Measurements from ENCODE around the gene PHYHD1. TPM values are rescaled to one million over a fixed set of nuclear protein-coding genes. Genes with fewer than 3 reads are reported as not detected.

PHYHD1 gene
- total and polyA plus RNA-seq, 2 of the 4 experiments (the other 2 are of a cell fraction): 2.2 to 8.4 TPM

GRCh38 chr9:128902351-128903078, 18.3 kb upstream of the PHYHD1 start:
- no peak overlapping the region for H2BK5ac ChIP-seq (ENCODE audit: low read depth, low read length, poor library complexity, severe bottlenecking)
- H3K9me3 ChIP-seq (ENCODE audit: control insufficient read depth, insufficient read depth, low read length): no peaks in the 10 kb centered on the region
- H2AFZ ChIP-seq (replicated peaks; ENCODE audit: low read length, poor library complexity): no peak overlapping the region
- H3K9ac ChIP-seq (ENCODE audit: low read depth, low read length): no peak overlapping the region
- no peak for DNase-seq
- ChIA-PET POLR2A (ENCODE audit: unreplicated experiment) (no interaction called here), CTCF (no interaction called here)
- no peak overlapping the region; the same call in 1 of the 2 replicates for H3K4ac ChIP-seq (ENCODE audit: low read depth, low read length)
- peaks cover 23% of the 10 kb centered on the region for H3K36me3 ChIP-seq (ENCODE audit: control insufficient read depth, insufficient read depth, low read length)
- H3K56ac ChIP-seq (ENCODE audit: extremely low read depth, insufficient read depth, low read length): no peak overlapping the region
- H2BK20ac ChIP-seq (ENCODE audit: low read depth, low read length): no peak overlapping the region
- no peak overlapping the region for H2BK15ac ChIP-seq (ENCODE audit: low read depth, low read length)
- H3K9me1 ChIP-seq (ENCODE audit: insufficient read depth, low read length): peaks cover 18% of the 10 kb centered on the region
- no peak overlapping the region for H2AK5ac ChIP-seq (ENCODE audit: low read depth, low read length)
- H4K20me1 ChIP-seq (ENCODE audit: insufficient read depth, low read length): peaks cover 16% of the 10 kb centered on the region
- H3K4me2 ChIP-seq (ENCODE audit: low read depth, low read length): no peak overlapping the region
- in situ Hi-C loops (cut with MboI; ENCODE audit: low sequenced_read_pairs): no loop called here
- intact Hi-C loops (cut with micrococcal nuclease): no loop called here
- no TSS peak for BruUV-seq (replicated peaks)
- no peak for ATAC-seq (ENCODE audit: low read depth)
- H4K8ac ChIP-seq (ENCODE audit: low read depth in 2 of 2, low read length in 2 of 2): no peak overlapping the region
- H3K27ac ChIP-seq (ENCODE audit: insufficient read depth, low read length): no peak overlapping the region
- dilution Hi-C loops (cut with HindIII; ENCODE audit: low sequenced_read_pairs, unreplicated experiment): no loop called here
- H4K91ac ChIP-seq (ENCODE audit: insufficient read depth, low read depth, low read length): no peak overlapping the region
- TF ChIP-seq RAD21 (IDR thresholded peaks at IDR 0.05; ENCODE audit: low read length): no peak
- no peak for TF ChIP-seq FOS (IDR thresholded peaks at IDR 0.05; ENCODE audit: low read depth, low read length)
- no peak for TF ChIP-seq MAFK (IDR thresholded peaks at IDR 0.05; ENCODE audit: low read depth, low read length)
- no peak for TF ChIP-seq ELK1 (IDR thresholded peaks at IDR 0.05; ENCODE audit: borderline replicate concordance, low read depth, low read length)
- TF ChIP-seq MXI1 (IDR thresholded peaks at IDR 0.05; ENCODE audit: borderline replicate concordance, low read depth, low read length): no peak
- TF ChIP-seq MAZ (IDR thresholded peaks at IDR 0.05; ENCODE audit: borderline replicate concordance, low read depth, low read length): no peak
- no peak for TF ChIP-seq NFE2L2 (IDR thresholded peaks at IDR 0.05; ENCODE audit: low read depth, low read length)
- TF ChIP-seq POLR2A (IDR thresholded peaks at IDR 0.05; ENCODE audit: low read depth, low read length): no peak
- H3K23ac ChIP-seq (ENCODE audit: low read depth, low read length): no peak overlapping the region
- H3K27me3 ChIP-seq (ENCODE audit: control insufficient read depth, insufficient read depth, low read length): no peaks in the 10 kb centered on the region
- peak overlapping the region; percentile 52 for H2AK9ac ChIP-seq (replicated peaks; ENCODE audit: low read depth, low read length, poor library complexity)
- no peak overlapping the region for H3K18ac ChIP-seq (ENCODE audit: low read depth, low read length)
- no peak overlapping the region for H3K14ac ChIP-seq (replicated peaks; ENCODE audit: low read depth, low read length)
- H3K4me3 ChIP-seq (ENCODE audit: insufficient read depth, low read depth, low read length): no peak overlapping the region
- peaks cover 24 to 81% of the 10 kb centered on the region in 2 experiments; a peak in 3 of 4 replicates for H3K79me1 ChIP-seq (ENCODE audit: low read depth in 1 of 2, low read length in 2 of 2)
- peaks cover 4% of the 10 kb centered on the region for H3K4me1 ChIP-seq (ENCODE audit: control insufficient read depth, insufficient read depth, low read length)
- no peak overlapping the region for H4K5ac ChIP-seq (ENCODE audit: low read depth, low read length)
- WGBS, 2 experiments (ENCODE audit: extremely low coverage in 2 of 2, insufficient read length in 1 of 2): 94% methylated on average over 5 of the region's 23 CpGs; no CpG with 5 or more reads in 1 of the 2 experiments
- no peak overlapping the region for H2BK120ac ChIP-seq (ENCODE audit: low read depth, low read length)
